NT2/D1 (cell line): ENCODE results near the gene PARL.
"Not testable (repeated sequence)": the region's sequence is repeated elsewhere in the genome, so short reads cannot be mapped to it uniquely, and the experiment has no call there.

ENCODE experiments used
- DNase-seq: peaks from one replicate; pipeline ENCODE4 v3.0.0-alpha.2; 2011; ENCODE audit warnings: low read depth, low spot score
- H3K27me3 ChIP-seq: 2 replicates; pipeline ENCODE4 v1.6.0; 2011; ENCODE audit warnings: mild to moderate bottlenecking; ENCODE audit not compliant: insufficient read length, insufficient read depth
- H3K36me3 ChIP-seq: 2 replicates; pipeline ENCODE4 v1.6.1; 2011; ENCODE audit warnings: mild to moderate bottlenecking, low read length, mixed read lengths; ENCODE audit not compliant: insufficient read depth, insufficient read length
- H3K4me1 ChIP-seq: 2 replicates; pipeline ENCODE4 v1.5.1; 2011; ENCODE audit not compliant: insufficient read depth, insufficient read length
- H3K4me3 ChIP-seq: 2 replicates; pipeline ENCODE4 v1.5.1; 2011; ENCODE audit warnings: low read depth; ENCODE audit not compliant: insufficient read length
- H3K9ac ChIP-seq: 2 replicates; pipeline ENCODE4 v1.6.0; 2011; ENCODE audit warnings: low read depth; ENCODE audit not compliant: insufficient read length
- H3K9me3 ChIP-seq: 2 replicates; pipeline ENCODE4 v1.5.1; 2011; ENCODE audit warnings: mild to moderate bottlenecking, low read length; ENCODE audit not compliant: insufficient read depth
- SUZ12 ChIP-seq: IDR thresholded peaks from 2 replicates; pipeline ENCODE4 v1.6.1; 2011; ENCODE audit not compliant: insufficient read length, insufficient read depth; ENCODE audit errors: extremely low read depth
- YY1 ChIP-seq: IDR thresholded peaks from 2 replicates; pipeline ENCODE4 v1.6.1; 2011; ENCODE audit not compliant: insufficient read length, insufficient read depth
- ZNF274 ChIP-seq: IDR thresholded peaks from 2 replicates; pipeline ENCODE4 v1.6.1; 2011; ENCODE audit warnings: mild to moderate bottlenecking, low read depth, low read length

PARL gene

GRCh38 chr3:183800243-183800863 is 84.3 kb downstream of the PARL start:
- no peaks in the 10 kb centered on the region for H3K9me3 ChIP-seq
- no peaks in the 10 kb centered on the region for H3K4me1 ChIP-seq
- no peak overlapping the region for H3K9ac ChIP-seq
- no peaks in the 10 kb centered on the region for H3K27me3 ChIP-seq
- TF ChIP-seq SUZ12 = no peak
- no peak for TF ChIP-seq ZNF274
- no peak for TF ChIP-seq YY1
- peaks cover 85% of the 10 kb centered on the region for H3K36me3 ChIP-seq
- no peak for DNase-seq
- H3K4me3 ChIP-seq = no peak overlapping the region

GRCh38 chr3:183799461-183799860 is 85.2 kb downstream of the PARL start:
- Histone ChIP-seq H3K9me3 (no peaks in the 10 kb centered on the region), H3K9ac (no peak overlapping the region), H3K4me3 (no peak overlapping the region), H3K4me1 (no peaks in the 10 kb centered on the region), H3K36me3 (peaks cover 81% of the 10 kb centered on the region), H3K27me3 (no peaks in the 10 kb centered on the region)
- no peak for DNase-seq
- no peak for TF ChIP-seq SUZ12
- TF ChIP-seq YY1 = no peak
- no peak for TF ChIP-seq ZNF274

- TF ChIP-seq ZNF274 (no peak), YY1 (no peak), SUZ12 (no peak)
- Histone ChIP-seq H3K27me3 (no peaks in the 10 kb centered on the region), H3K9ac (no peak overlapping the region), H3K4me1 (no peaks in the 10 kb centered on the region), H3K4me3 (no peak overlapping the region), H3K9me3 (no peaks in the 10 kb centered on the region), H3K36me3 (peaks cover 78% of the 10 kb centered on the region)
- no peak for DNase-seq
These were observed 86.7 kb downstream of the PARL start for GRCh38 chr3:183797996-183798395.

- H3K36me3 ChIP-seq = peaks cover 76% of the 10 kb centered on the region
- no peaks in the 10 kb centered on the region for H3K27me3 ChIP-seq
- TF ChIP-seq ZNF274 (no peak), YY1 (no peak), SUZ12 (no peak)
- DNase-seq = no peak
- H3K9me3 ChIP-seq = no peaks in the 10 kb centered on the region
- no peak overlapping the region for H3K9ac ChIP-seq
- no peaks in the 10 kb centered on the region for H3K4me1 ChIP-seq
- H3K4me3 ChIP-seq = no peak overlapping the region
These were observed 88.3 kb downstream of the PARL start for GRCh38 chr3:183796372-183796771.

- H3K4me3 ChIP-seq = no peak overlapping the region
- TF ChIP-seq YY1 (no peak), ZNF274 (no peak), SUZ12 (no peak)
- no peaks in the 10 kb centered on the region for H3K4me1 ChIP-seq
- H3K9ac ChIP-seq = no peak overlapping the region
- no peaks in the 10 kb centered on the region for H3K27me3 ChIP-seq
- H3K9me3 ChIP-seq = no peaks in the 10 kb centered on the region
- H3K36me3 ChIP-seq = peaks cover 76% of the 10 kb centered on the region
- DNase-seq = no peak
These were observed 90.2 kb downstream of the PARL start for GRCh38 chr3:183794452-183794851.

GRCh38 chr3:183792976-183793375 is 91.7 kb downstream of the PARL start:
- H3K36me3 ChIP-seq = peaks cover 70% of the 10 kb centered on the region
- no peak overlapping the region for H3K9ac ChIP-seq
- no peaks in the 10 kb centered on the region for H3K27me3 ChIP-seq
- H3K4me3 ChIP-seq = no peak overlapping the region
- H3K9me3 ChIP-seq = no peaks in the 10 kb centered on the region
- no peak for DNase-seq
- no peaks in the 10 kb centered on the region for H3K4me1 ChIP-seq
- no peak for TF ChIP-seq SUZ12
- no peak for TF ChIP-seq ZNF274
- no peak for TF ChIP-seq YY1

GRCh38 chr3:183790700-183791099 is 94.0 kb downstream of the PARL start:
- no peaks in the 10 kb centered on the region for H3K4me1 ChIP-seq
- DNase-seq = no peak
- H3K9me3 ChIP-seq = no peaks in the 10 kb centered on the region
- no peak overlapping the region for H3K4me3 ChIP-seq
- H3K9ac ChIP-seq = no peak overlapping the region
- H3K36me3 ChIP-seq = peaks cover 77% of the 10 kb centered on the region
- no peaks in the 10 kb centered on the region for H3K27me3 ChIP-seq
- no peak for TF ChIP-seq ZNF274
- TF ChIP-seq YY1 = no peak
- no peak for TF ChIP-seq SUZ12

GRCh38 chr3:183789826-183790225 is 94.9 kb downstream of the PARL start:
- no peaks in the 10 kb centered on the region for H3K27me3 ChIP-seq
- TF ChIP-seq YY1 (no peak), ZNF274 (no peak), SUZ12 (no peak)
- no peaks in the 10 kb centered on the region for H3K9me3 ChIP-seq
- no peaks in the 10 kb centered on the region for H3K4me1 ChIP-seq
- no peak overlapping the region for H3K4me3 ChIP-seq
- no peak for DNase-seq
- no peak overlapping the region for H3K9ac ChIP-seq
- peaks cover 82% of the 10 kb centered on the region for H3K36me3 ChIP-seq

GRCh38 chr3:183784503-183784902 is 100.2 kb downstream of the PARL start:
- not testable (repeated sequence) for H3K9me3 ChIP-seq, H3K4me3 ChIP-seq, H3K9ac ChIP-seq, H3K4me1 ChIP-seq, DNase-seq, H3K27me3 ChIP-seq
- H3K36me3 ChIP-seq = peaks cover 75% of the 10 kb centered on the region
